MM.1S (cell line): Measurements from ENCODE around the gene ACOX3.

Experiments used
- DNase-seq: peaks from one replicate; pipeline ENCODE4 v3.0.0-alpha.2; 2015
- H2AFZ ChIP-seq: fragments of 300-600 bp; sonication (generic); 2 replicates; pipeline ENCODE4 v1.6.0; 2016; ENCODE audit warnings: antibody characterized with exemption, low read length
- H3F3A ChIP-seq: fragments of 300-600 bp; sonication (generic); 2 replicates; pipeline ENCODE4 v1.6.1; 2016; ENCODE audit warnings: mild to moderate bottlenecking, antibody characterized with exemption, low read length, moderate library complexity, mixed read lengths; ENCODE audit not compliant: insufficient read depth
- H3K27ac ChIP-seq: fragments of 300-600 bp; sonication (generic); 2 replicates; pipeline ENCODE4 v1.5.1; 2016; ENCODE audit warnings: mild to moderate bottlenecking, low read length
- H3K27me3 ChIP-seq: fragments of 300-600 bp; sonication (generic); replicated peaks from 2 replicates; pipeline ENCODE4 v1.6.0; 2016; ENCODE audit warnings: low read length; ENCODE audit not compliant: insufficient read depth
- H3K36me3 ChIP-seq: fragments of 300-600 bp; sonication (generic); replicated peaks from 2 replicates; pipeline ENCODE4 v1.6.1; 2016; ENCODE audit warnings: mild to moderate bottlenecking, low read length, mixed read lengths; ENCODE audit not compliant: insufficient read depth
- H3K4me1 ChIP-seq: fragments of 300-600 bp; sonication (generic); 2 replicates; pipeline ENCODE4 v1.6.1; 2016; ENCODE audit warnings: low read length, mixed read lengths
- H3K4me2 ChIP-seq: fragments of 300-600 bp; sonication (generic); 2 replicates; pipeline ENCODE4 v1.6.0; 2016; ENCODE audit warnings: low read depth, low read length
- H3K4me3 ChIP-seq: fragments of 300-600 bp; sonication (generic); 2 replicates; pipeline ENCODE4 v1.5.1; 2016; ENCODE audit warnings: low read length, mixed read lengths
- H3K79me2 ChIP-seq: fragments of 300-600 bp; sonication (generic); 2 replicates; pipeline ENCODE4 v1.6.1; 2016; ENCODE audit warnings: mixed run types, low read length, mixed read lengths
- H3K9ac ChIP-seq: fragments of 300-600 bp; sonication (generic); 2 replicates; pipeline ENCODE4 v1.6.1; 2016; ENCODE audit warnings: low read length, mixed read lengths
- H3K9me2 ChIP-seq: fragments of 300-600 bp; sonication (generic); replicated peaks from 2 replicates; pipeline ENCODE4 v1.6.1; 2016; ENCODE audit warnings: mild to moderate bottlenecking, low read length, mixed read lengths; ENCODE audit not compliant: insufficient read depth
- H3K9me3 ChIP-seq: fragments of 300-600 bp; sonication (generic); replicated peaks from 2 replicates; pipeline ENCODE4 v1.6.1; 2016; ENCODE audit warnings: mild to moderate bottlenecking, low read length, mixed read lengths; ENCODE audit not compliant: insufficient read depth
- H4K20me1 ChIP-seq: fragments of 300-600 bp; sonication (generic); 2 replicates; pipeline ENCODE4 v1.6.1; 2016; ENCODE audit warnings: mild to moderate bottlenecking, low read length, moderate library complexity, mixed read lengths; ENCODE audit not compliant: insufficient read depth
- EZH2 ChIP-seq: fragments of 300-600 bp; sonication (generic); optimal IDR thresholded peaks from 2 replicates; pipeline ENCODE3; 2017; ENCODE audit warnings: low read depth, mild to moderate bottlenecking, antibody characterized with exemption, low read length, mixed read lengths
- EZH2phosphoT487 ChIP-seq: fragments of 300-600 bp; sonication (generic); IDR thresholded peaks from 2 replicates; pipeline ENCODE4 v1.6.1; 2018; ENCODE audit warnings: antibody characterized with exemption, low read length
- TF ChIP-seq, protein P1 (sequence below): fragments of 300-600 bp; sonication (generic); IDR thresholded peaks from 2 replicates; pipeline ENCODE4 v1.5.1; 2016; ENCODE audit warnings: antibody characterized with exemption, low read length, mixed read lengths

ACOX3 gene

DNA sequence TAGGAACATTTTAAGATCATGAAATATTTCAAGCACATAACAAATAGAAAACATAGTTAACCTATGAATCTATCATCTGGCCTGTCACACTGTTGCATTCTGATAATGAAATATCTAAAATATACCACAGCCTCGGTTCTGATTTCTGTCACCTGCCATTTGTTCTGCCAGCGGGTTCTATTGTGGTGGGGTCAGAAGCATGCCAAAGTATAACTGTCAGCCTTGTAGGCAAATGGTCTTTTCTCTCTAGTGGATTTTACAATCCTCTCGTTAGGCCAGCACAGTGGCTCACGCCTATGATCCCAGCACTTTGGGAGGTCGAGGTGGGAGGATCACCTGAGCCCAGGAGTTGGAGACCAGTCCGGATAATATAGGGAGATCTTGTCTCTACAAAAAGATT, 123.0 kb downstream of the ACOX3 start:
- Histone ChIP-seq H3K9ac (no peak overlapping the region), H3K79me2 (no peaks in the 10 kb centered on the region), H3K9me3 (no peaks in the 10 kb centered on the region), H3K36me3 (no peaks in the 10 kb centered on the region), H4K20me1 (no peaks in the 10 kb centered on the region), H3K4me2 (no peak overlapping the region), H3K4me3 (no peak overlapping the region), H3F3A (no peaks in the 10 kb centered on the region), H3K27ac (no peak overlapping the region), H2AFZ (no peak overlapping the region), H3K9me2 (no peaks in the 10 kb centered on the region), H3K4me1 (no peaks in the 10 kb centered on the region), H3K27me3 (peaks cover 85% of the 10 kb centered on the region)
- DNase-seq = no peak
- TF ChIP-seq, protein P1, sequence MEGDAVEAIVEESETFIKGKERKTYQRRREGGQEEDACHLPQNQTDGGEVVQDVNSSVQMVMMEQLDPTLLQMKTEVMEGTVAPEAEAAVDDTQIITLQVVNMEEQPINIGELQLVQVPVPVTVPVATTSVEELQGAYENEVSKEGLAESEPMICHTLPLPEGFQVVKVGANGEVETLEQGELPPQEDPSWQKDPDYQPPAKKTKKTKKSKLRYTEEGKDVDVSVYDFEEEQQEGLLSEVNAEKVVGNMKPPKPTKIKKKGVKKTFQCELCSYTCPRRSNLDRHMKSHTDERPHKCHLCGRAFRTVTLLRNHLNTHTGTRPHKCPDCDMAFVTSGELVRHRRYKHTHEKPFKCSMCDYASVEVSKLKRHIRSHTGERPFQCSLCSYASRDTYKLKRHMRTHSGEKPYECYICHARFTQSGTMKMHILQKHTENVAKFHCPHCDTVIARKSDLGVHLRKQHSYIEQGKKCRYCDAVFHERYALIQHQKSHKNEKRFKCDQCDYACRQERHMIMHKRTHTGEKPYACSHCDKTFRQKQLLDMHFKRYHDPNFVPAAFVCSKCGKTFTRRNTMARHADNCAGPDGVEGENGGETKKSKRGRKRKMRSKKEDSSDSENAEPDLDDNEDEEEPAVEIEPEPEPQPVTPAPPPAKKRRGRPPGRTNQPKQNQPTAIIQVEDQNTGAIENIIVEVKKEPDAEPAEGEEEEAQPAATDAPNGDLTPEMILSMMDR = no peak
- TF ChIP-seq EZH2phosphoT487 (no peak), EZH2 (no peak)

DNA sequence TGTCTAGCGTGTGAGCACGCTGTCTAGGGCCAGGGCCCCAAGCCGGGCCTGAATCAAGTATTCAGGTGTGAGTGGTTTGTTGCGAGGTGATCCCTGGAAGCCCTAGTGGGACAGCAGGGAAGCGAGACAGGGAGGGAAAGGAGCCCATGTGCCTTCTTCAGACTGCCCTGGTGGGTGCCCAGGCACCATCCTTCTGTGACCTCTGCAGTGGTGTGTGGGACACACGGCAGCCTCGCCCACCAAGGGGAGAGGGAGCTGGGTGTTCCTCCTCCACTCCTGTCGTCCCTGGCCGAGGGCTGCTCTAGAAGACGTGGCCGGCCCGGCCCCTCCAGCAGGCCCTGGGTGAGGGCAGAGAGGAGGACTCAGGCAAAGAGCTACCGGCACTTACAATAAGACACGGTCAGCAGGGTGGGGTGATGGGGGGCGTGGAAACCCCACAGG, 123.6 kb downstream of the ACOX3 start:
- Histone ChIP-seq H3F3A (no peaks in the 10 kb centered on the region), H4K20me1 (no peaks in the 10 kb centered on the region), H3K4me2 (no peak overlapping the region), H3K9me2 (no peaks in the 10 kb centered on the region), H3K4me3 (no peak overlapping the region), H3K36me3 (no peaks in the 10 kb centered on the region), H3K27me3 (peaks cover 86% of the 10 kb centered on the region), H3K4me1 (no peaks in the 10 kb centered on the region), H3K27ac (no peak overlapping the region), H2AFZ (no peak overlapping the region), H3K79me2 (no peaks in the 10 kb centered on the region), H3K9ac (no peak overlapping the region), H3K9me3 (no peaks in the 10 kb centered on the region)
- TF ChIP-seq EZH2 (no peak), EZH2phosphoT487 (no peak)
- TF ChIP-seq, protein P1 = no peak
- no peak for DNase-seq
